ENCODE results near the gene FHIT.

FHIT gene

GRCh38 chr3:59876533-59877062, 1374.7 kb downstream of the FHIT start:
- Histone ChIP-seq H3K4me3 (ENCODE audit: low read depth, low read length) (no peak overlapping the region), H3K27me3 (no peaks in the 10 kb centered on the region), H3K36me3 (no peaks in the 10 kb centered on the region), H3K4me1 (no peaks in the 10 kb centered on the region), H3K9me3 (no peaks in the 10 kb centered on the region)
- TF ChIP-seq, protein P1, sequence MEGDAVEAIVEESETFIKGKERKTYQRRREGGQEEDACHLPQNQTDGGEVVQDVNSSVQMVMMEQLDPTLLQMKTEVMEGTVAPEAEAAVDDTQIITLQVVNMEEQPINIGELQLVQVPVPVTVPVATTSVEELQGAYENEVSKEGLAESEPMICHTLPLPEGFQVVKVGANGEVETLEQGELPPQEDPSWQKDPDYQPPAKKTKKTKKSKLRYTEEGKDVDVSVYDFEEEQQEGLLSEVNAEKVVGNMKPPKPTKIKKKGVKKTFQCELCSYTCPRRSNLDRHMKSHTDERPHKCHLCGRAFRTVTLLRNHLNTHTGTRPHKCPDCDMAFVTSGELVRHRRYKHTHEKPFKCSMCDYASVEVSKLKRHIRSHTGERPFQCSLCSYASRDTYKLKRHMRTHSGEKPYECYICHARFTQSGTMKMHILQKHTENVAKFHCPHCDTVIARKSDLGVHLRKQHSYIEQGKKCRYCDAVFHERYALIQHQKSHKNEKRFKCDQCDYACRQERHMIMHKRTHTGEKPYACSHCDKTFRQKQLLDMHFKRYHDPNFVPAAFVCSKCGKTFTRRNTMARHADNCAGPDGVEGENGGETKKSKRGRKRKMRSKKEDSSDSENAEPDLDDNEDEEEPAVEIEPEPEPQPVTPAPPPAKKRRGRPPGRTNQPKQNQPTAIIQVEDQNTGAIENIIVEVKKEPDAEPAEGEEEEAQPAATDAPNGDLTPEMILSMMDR (IDR thresholded peaks at IDR 0.05; ENCODE audit: low read depth, low read length): no peak
- no peak for DNase-seq

- H3K4me3 ChIP-seq (ENCODE audit: low read depth, low read length): no peak overlapping the region
- H3K27me3 ChIP-seq: no peaks in the 10 kb centered on the region
- no peaks in the 10 kb centered on the region for H3K4me1 ChIP-seq
- no peaks in the 10 kb centered on the region for H3K36me3 ChIP-seq
- TF ChIP-seq, protein P1 (IDR thresholded peaks at IDR 0.05; ENCODE audit: low read depth, low read length): no peak
- DNase-seq: no peak
- H3K9me3 ChIP-seq: no peaks in the 10 kb centered on the region
Measured at GRCh38 chr3:59873576-59874230, 1377.5 kb downstream of the FHIT start.

GRCh38 chr3:59872128-59872527, 1379.1 kb downstream of the FHIT start:
- no peaks in the 10 kb centered on the region for H3K27me3 ChIP-seq
- DNase-seq: no peak
- H3K4me1 ChIP-seq: no peaks in the 10 kb centered on the region
- H3K9me3 ChIP-seq: no peaks in the 10 kb centered on the region
- no peak overlapping the region for H3K4me3 ChIP-seq (ENCODE audit: low read depth, low read length)
- no peaks in the 10 kb centered on the region for H3K36me3 ChIP-seq
- TF ChIP-seq, protein P1 (IDR thresholded peaks at IDR 0.05; ENCODE audit: low read depth, low read length): no peak

- DNase-seq: no peak
- no peaks in the 10 kb centered on the region for H3K4me1 ChIP-seq
- TF ChIP-seq, protein P1 (IDR thresholded peaks at IDR 0.05; ENCODE audit: low read depth, low read length): no peak
- H3K27me3 ChIP-seq: no peaks in the 10 kb centered on the region
- no peaks in the 10 kb centered on the region for H3K36me3 ChIP-seq
- H3K4me3 ChIP-seq (ENCODE audit: low read depth, low read length): no peak overlapping the region
- H3K9me3 ChIP-seq: no peaks in the 10 kb centered on the region
Measured at GRCh38 chr3:59867185-59868002, 1383.9 kb downstream of the FHIT start.

GRCh38 chr3:59866076-59866475, 1385.2 kb downstream of the FHIT start:
- H3K4me3 ChIP-seq (ENCODE audit: low read depth, low read length): no peak overlapping the region
- H3K36me3 ChIP-seq: no peaks in the 10 kb centered on the region
- no peaks in the 10 kb centered on the region for H3K4me1 ChIP-seq
- no peak for DNase-seq
- no peaks in the 10 kb centered on the region for H3K9me3 ChIP-seq
- TF ChIP-seq, protein P1 (IDR thresholded peaks at IDR 0.05; ENCODE audit: low read depth, low read length): no peak
- no peaks in the 10 kb centered on the region for H3K27me3 ChIP-seq

- Histone ChIP-seq H3K36me3 (no peaks in the 10 kb centered on the region), H3K4me1 (no peaks in the 10 kb centered on the region), H3K27me3 (no peaks in the 10 kb centered on the region), H3K9me3 (no peaks in the 10 kb centered on the region), H3K4me3 (ENCODE audit: low read depth, low read length) (no peak overlapping the region)
- TF ChIP-seq, protein P1 (IDR thresholded peaks at IDR 0.05; ENCODE audit: low read depth, low read length): no peak
- no peak for DNase-seq
Measured at GRCh38 chr3:59865351-59865750, 1385.9 kb downstream of the FHIT start.
